Activated CD8-positive, alpha-beta T cell treated with anti-CD3 and anti-CD28 coated beads, Interleukin-2, amount 10 ng/mL, durations not matched to agents 7 days and 5 days (primary cell): ENCODE data around the gene PTPRE. TPM values are rescaled to one million over a fixed set of nuclear protein-coding genes. Genes with fewer than 3 reads are reported as not detected.

Experiments used
- ATAC-seq: fragments of 150-1000 bp; cut with Tn5 transposase; one replicate; pipeline ENCODE4 v1.10.0; 2021; ENCODE audit warnings: moderate library complexity
- CTCF ChIA-PET: fragments of 350-600 bp; sonication (Branson Sonifier 250); formaldehyde crosslinking; loops from one replicate; lab custom pipeline; 2021; ENCODE audit warnings: antibody characterized with exemption; lab: Charles Lee
- POLR2A ChIA-PET: fragments of 350-600 bp; sonication (Branson Sonifier 250); formaldehyde crosslinking; loops from one replicate; lab custom pipeline; 2021; ENCODE audit warnings: antibody characterized with exemption; lab: Charles Lee
- DNase-seq: peaks from one replicate; pipeline ENCODE4 v3.0.0-alpha.2; 2020
- H3K27ac Mint-ChIP-seq: one replicate; pipeline ENCODE4 v1.8.0; 2021; ENCODE audit warnings: mild to moderate bottlenecking, mixed read lengths
- H3K27me3 Mint-ChIP-seq: one replicate; pipeline ENCODE4 v1.8.0; 2021; ENCODE audit warnings: low read depth, mixed read lengths
- H3K36me3 Mint-ChIP-seq: one replicate; pipeline ENCODE4 v1.8.0; 2021; ENCODE audit warnings: low read depth, mixed read lengths
- H3K4me1 Mint-ChIP-seq: one replicate; pipeline ENCODE4 v1.8.0; 2021; ENCODE audit warnings: low read depth, mixed read lengths
- H3K4me3 Mint-ChIP-seq: one replicate; pipeline ENCODE4 v1.8.0; 2021; ENCODE audit warnings: mild to moderate bottlenecking, mixed read lengths
- H3K9me3 Mint-ChIP-seq: one replicate; pipeline ENCODE4 v1.8.0; 2022; ENCODE audit warnings: mixed read lengths; ENCODE audit not compliant: insufficient read depth
- total RNA-seq, 2 experiments: library from RNA; stranded (reverse); gene quantifications; one replicate each; pipeline ENCODE4 v1.2.3, GENCODE V29; 2021

Gene PTPRE
- total RNA-seq, 2 experiments from 2014 or later: 21.4 to 24.5 TPM

GRCh38 chr10:128027822-128028507, 121.1 kb downstream of the PTPRE start:
- DNase-seq (no peak), ATAC-seq (no peak)
- ChIA-PET CTCF (interaction anchor here (0.8 to 2.0 kb wide), 3 partner anchors 8 to 20 kb away, joined by 4 to 15 read pairs (median 6); no protein-coding TSS in a partner anchor), POLR2A (no interaction called here)
- Mint-ChIP-seq H3K4me3 (no peak overlapping the region), H3K4me1 (peaks cover 19% of the 10 kb centered on the region), H3K27ac (no peak overlapping the region), H3K27me3 (no peaks in the 10 kb centered on the region), H3K36me3 (no peaks in the 10 kb centered on the region), H3K9me3 (no peaks in the 10 kb centered on the region)

DNA sequence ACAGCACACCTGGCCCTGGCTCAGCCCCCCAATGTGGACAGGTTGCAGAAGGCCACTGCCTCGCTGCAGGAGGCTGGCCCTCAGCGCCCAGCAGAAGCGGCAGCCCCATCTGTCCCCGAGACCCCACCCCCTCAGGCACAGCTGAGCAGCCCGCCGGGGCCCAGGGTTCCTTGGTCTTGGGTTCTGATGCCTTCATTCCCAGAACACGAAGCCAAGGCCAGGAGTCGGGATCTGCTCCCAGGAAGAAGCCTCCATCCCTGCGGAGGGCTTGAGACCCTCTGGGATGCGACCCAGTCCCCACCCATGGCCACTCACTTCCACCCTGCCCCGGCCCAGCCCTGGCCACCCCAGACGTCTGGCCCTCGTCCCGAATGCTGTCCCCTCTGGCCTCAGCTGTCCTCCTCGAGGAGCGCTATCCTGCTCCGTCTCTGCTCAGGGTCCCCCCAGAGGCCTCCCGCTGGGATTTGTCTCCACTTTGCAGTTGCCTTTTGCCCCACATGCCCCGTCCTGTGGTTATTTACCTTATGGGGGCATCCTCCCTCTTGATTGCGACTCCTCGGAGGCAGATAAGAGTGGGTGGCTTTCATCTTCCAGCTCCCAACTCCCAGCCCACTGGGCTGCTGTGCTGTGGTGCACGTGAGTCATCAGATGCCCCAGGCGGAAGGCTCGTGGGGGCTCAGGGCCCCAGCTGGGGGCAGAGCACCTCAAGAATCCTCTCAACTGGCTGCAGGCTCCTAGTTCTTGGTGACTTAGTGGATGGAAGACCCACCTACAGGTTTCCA, 121.8 kb downstream of the PTPRE start:
- Mint-ChIP-seq H3K9me3 (no peaks in the 10 kb centered on the region), H3K36me3 (no peaks in the 10 kb centered on the region), H3K27me3 (no peaks in the 10 kb centered on the region), H3K4me3 (no peak overlapping the region), H3K4me1 (peaks cover 19% of the 10 kb centered on the region), H3K27ac (no peak overlapping the region)
- CTCF ChIA-PET: interaction anchor here (0.8 to 1.8 kb wide), 3 partner anchors 17 to 40 kb away, joined by 4 to 5 read pairs (median 4); no protein-coding TSS in a partner anchor
- DNase-seq: no peak
- peak; percentile 33 for ATAC-seq
- POLR2A ChIA-PET: no interaction called here

- Mint-ChIP-seq H3K36me3 (no peaks in the 10 kb centered on the region), H3K4me1 (peaks cover 19% of the 10 kb centered on the region), H3K9me3 (no peaks in the 10 kb centered on the region), H3K4me3 (no peak overlapping the region), H3K27ac (no peak overlapping the region), H3K27me3 (no peaks in the 10 kb centered on the region)
- CTCF ChIA-PET: interaction anchor here (1.3 to 1.8 kb wide), 2 partner anchors 19 to 40 kb away, joined by 4 to 5 read pairs; no protein-coding TSS in a partner anchor
- DNase-seq (no peak), ATAC-seq (no peak)
- POLR2A ChIA-PET: interaction anchor here (0.6 kb wide), 1 partner anchor 88 kb away, joined by 3 read pairs; no protein-coding TSS in a partner anchor
Measured at GRCh38 chr10:128029290-128029651, 122.4 kb downstream of the PTPRE start.

DNA sequence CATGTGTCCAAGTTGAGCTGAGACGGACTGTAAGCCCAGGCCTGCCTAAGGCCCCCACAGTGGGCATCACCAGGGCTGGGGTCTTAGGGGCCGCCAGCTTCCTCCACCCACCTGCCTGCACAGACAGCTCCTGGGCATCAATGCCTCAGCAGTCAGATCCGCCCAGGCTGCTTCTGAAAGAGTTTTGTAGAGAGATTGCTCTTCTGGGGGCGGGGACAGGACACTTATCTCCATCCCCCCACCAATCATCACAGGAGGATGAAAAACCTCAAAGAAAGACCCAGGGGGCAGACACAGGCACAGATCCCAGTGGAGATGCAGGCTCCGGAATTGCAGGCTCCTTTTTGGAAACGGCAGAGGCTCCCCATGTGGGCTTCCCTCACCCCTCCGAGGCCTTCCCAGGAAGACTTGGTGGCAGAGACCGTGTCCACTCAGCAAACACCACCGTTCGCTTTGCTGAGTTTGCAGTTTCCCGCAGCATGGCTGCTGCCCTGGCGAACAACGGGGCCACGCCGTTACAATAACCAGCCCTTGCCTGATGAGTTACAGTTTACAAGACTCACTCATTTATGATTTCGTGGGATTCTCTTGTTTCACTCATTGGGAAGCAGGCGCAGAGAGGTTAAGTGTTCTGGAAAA, 122.9 kb downstream of the PTPRE start:
- Mint-ChIP-seq H3K27me3 (no peaks in the 10 kb centered on the region), H3K36me3 (no peaks in the 10 kb centered on the region), H3K4me3 (no peak overlapping the region), H3K9me3 (no peaks in the 10 kb centered on the region), H3K27ac (no peak overlapping the region), H3K4me1 (peaks cover 19% of the 10 kb centered on the region)
- POLR2A ChIA-PET: interaction anchor here (0.6 kb wide), 1 partner anchor 87 kb away, joined by 3 read pairs; no protein-coding TSS in a partner anchor
- DNase-seq (no peak), ATAC-seq (no peak)
- CTCF ChIA-PET: interaction anchor here (1.3 to 1.8 kb wide), 3 partner anchors 18 to 39 kb away, joined by 4 to 5 read pairs (median 5); no protein-coding TSS in a partner anchor

GRCh38 chr10:128030498-128031072, 123.7 kb downstream of the PTPRE start:
- DNase-seq: no peak
- no peaks in the 10 kb centered on the region for H3K36me3 Mint-ChIP-seq
- H3K9me3 Mint-ChIP-seq: no peaks in the 10 kb centered on the region
- no peaks in the 10 kb centered on the region for H3K27me3 Mint-ChIP-seq
- H3K4me1 Mint-ChIP-seq: peaks cover 21% of the 10 kb centered on the region
- no peak overlapping the region for H3K27ac Mint-ChIP-seq
- no peak for ATAC-seq
- CTCF ChIA-PET: interaction anchor here (0.8 to 1.9 kb wide), 3 partner anchors 19 to 38 kb away, joined by 4 to 6 read pairs (median 5); no protein-coding TSS in a partner anchor
- POLR2A ChIA-PET: no interaction called here
- no peak overlapping the region for H3K4me3 Mint-ChIP-seq

GRCh38 chr10:128031216-128031615, 124.3 kb downstream of the PTPRE start:
- POLR2A ChIA-PET: no interaction called here
- CTCF ChIA-PET: interaction anchor here (0.8 to 1.9 kb wide), 3 partner anchors 19 to 38 kb away, joined by 4 to 6 read pairs (median 5); no protein-coding TSS in a partner anchor
- no peaks in the 10 kb centered on the region for H3K36me3 Mint-ChIP-seq
- H3K4me3 Mint-ChIP-seq: no peak overlapping the region
- no peaks in the 10 kb centered on the region for H3K27me3 Mint-ChIP-seq
- ATAC-seq (no peak), DNase-seq (no peak)
- H3K4me1 Mint-ChIP-seq: peaks cover 23% of the 10 kb centered on the region
- H3K27ac Mint-ChIP-seq: no peak overlapping the region
- no peaks in the 10 kb centered on the region for H3K9me3 Mint-ChIP-seq

DNA sequence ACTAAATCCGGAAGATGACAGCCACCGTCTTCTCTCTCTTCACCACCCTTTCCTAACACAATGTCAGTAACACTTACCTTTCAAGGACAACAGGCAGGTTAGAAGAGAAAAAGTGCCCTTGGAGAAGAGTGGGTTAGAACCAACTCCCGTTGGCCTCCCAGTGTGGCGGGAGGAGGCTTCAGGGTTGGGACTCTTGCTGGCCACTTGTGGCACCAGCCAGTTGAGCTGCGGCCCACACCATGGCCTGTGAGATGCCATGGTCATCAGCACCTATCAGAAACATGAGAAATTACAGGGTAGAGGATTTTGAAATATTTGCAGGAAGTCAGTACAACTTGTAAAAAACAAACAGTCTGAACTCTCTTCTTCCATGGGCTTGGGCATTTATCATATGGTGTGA, 125.6 kb downstream of the PTPRE start:
- Mint-ChIP-seq H3K9me3 (no peaks in the 10 kb centered on the region), H3K4me1 (peaks cover 12% of the 10 kb centered on the region), H3K4me3 (no peak overlapping the region), H3K36me3 (no peaks in the 10 kb centered on the region), H3K27me3 (no peaks in the 10 kb centered on the region), H3K27ac (no peak overlapping the region)
- CTCF ChIA-PET: interaction anchor here (1.0 to 6.2 kb wide), 4 partner anchors 20 to 126 kb away, joined by 3 to 181 read pairs (median 16); partner anchors contain the start of gene PTPRE
- POLR2A ChIA-PET: interaction anchor here (1.3 kb wide), 1 partner anchor 37 kb away, joined by 3 read pairs; no protein-coding TSS in a partner anchor
- DNase-seq: no peak
- ATAC-seq: no peak

DNA sequence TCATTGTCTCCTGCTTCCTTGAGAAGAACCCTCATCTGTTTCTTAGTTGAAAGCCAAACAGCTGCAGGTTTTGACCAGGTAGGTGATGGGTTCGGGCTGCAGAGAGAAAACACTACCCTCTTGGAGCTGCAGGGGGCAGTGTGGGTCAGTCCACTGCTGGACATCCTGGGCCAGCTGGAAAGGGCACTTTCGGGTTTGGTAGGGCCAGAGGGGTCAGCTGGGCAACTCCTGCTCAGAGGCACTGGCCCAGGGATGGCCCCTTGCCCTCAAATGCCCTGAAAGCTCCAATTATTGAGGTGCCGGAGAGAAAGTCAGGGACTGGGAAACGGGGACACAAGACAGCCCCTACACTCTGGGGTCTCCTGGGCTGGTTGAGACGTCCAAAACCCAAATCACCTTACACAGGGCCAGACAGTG, 128.7 kb downstream of the PTPRE start:
- no peaks in the 10 kb centered on the region for H3K27me3 Mint-ChIP-seq
- H3K4me1 Mint-ChIP-seq: peaks cover 11% of the 10 kb centered on the region
- peak; percentile 73 for DNase-seq
- H3K36me3 Mint-ChIP-seq: no peaks in the 10 kb centered on the region
- no peaks in the 10 kb centered on the region for H3K9me3 Mint-ChIP-seq
- peak; percentile 81 for ATAC-seq
- ChIA-PET CTCF (interaction anchor here (0.6 to 6.2 kb wide), 42 partner anchors 9 to 320 kb away, joined by 3 to 181 read pairs (median 5); partner anchors contain the start of gene PTPRE), POLR2A (interaction anchor here (1.0 to 1.9 kb wide), 3 partner anchors 12 to 34 kb away, joined by 3 to 9 read pairs (median 3); no protein-coding TSS in a partner anchor)
- H3K4me3 Mint-ChIP-seq: no peak overlapping the region
- no peak overlapping the region for H3K27ac Mint-ChIP-seq

DNA sequence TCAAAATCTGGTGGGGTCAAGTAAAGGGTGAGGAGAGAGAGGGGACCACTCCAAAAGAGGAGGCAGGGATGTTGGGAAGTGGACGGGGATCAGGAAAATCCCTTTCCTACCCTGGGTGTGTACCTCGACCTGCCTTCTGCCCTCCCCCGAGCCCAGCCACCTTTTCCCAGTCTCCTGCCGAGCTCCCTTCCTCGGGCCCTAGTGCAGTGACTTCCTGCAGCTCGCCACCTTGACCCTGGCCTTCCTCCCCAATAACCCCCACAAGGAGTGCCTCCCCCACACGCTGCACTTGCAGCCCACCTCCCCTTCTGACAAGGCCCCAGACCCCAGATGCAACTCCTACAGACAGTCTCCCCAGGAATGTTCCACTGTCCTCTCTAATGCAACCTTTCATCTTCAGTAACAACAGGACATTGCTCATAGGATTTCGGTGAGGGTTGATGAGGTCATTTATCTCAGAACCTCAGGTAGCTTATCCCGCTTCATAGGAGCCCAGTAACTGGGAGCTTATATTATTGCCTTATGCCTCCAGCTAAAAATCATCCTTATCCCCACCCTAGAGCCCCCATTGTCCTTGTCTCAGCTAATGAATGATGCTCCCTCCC, 129.2 kb downstream of the PTPRE start:
- ChIA-PET CTCF (interaction anchor here (0.6 to 6.2 kb wide), 34 partner anchors 9 to 177 kb away, joined by 3 to 181 read pairs (median 5); partner anchors contain the start of gene PTPRE), POLR2A (interaction anchor here (0.6 to 1.9 kb wide), 4 partner anchors 11 to 33 kb away, joined by 3 to 9 read pairs (median 3); no protein-coding TSS in a partner anchor)
- ATAC-seq: no peak
- no peak for DNase-seq
- Mint-ChIP-seq H3K4me3 (no peak overlapping the region), H3K36me3 (no peaks in the 10 kb centered on the region), H3K27me3 (no peaks in the 10 kb centered on the region), H3K9me3 (no peaks in the 10 kb centered on the region), H3K27ac (no peak overlapping the region), H3K4me1 (peaks cover 11% of the 10 kb centered on the region)

- Mint-ChIP-seq H3K4me1 (peaks cover 11% of the 10 kb centered on the region), H3K36me3 (no peaks in the 10 kb centered on the region), H3K4me3 (no peak overlapping the region), H3K27me3 (no peaks in the 10 kb centered on the region), H3K27ac (no peak overlapping the region), H3K9me3 (no peaks in the 10 kb centered on the region)
- POLR2A ChIA-PET: interaction anchor here (0.6 to 1.2 kb wide), 2 partner anchors 15 to 28 kb away, joined by 3 read pairs; no protein-coding TSS in a partner anchor
- DNase-seq (no peak), ATAC-seq (no peak)
- CTCF ChIA-PET: interaction anchor here (0.8 to 6.2 kb wide), 9 partner anchors 9 to 131 kb away, joined by 3 to 181 read pairs (median 17); no protein-coding TSS in a partner anchor
Measured at GRCh38 chr10:128036746-128037543, 130.0 kb downstream of the PTPRE start.
